ENCODE results near the gene C3orf20.

DNA sequence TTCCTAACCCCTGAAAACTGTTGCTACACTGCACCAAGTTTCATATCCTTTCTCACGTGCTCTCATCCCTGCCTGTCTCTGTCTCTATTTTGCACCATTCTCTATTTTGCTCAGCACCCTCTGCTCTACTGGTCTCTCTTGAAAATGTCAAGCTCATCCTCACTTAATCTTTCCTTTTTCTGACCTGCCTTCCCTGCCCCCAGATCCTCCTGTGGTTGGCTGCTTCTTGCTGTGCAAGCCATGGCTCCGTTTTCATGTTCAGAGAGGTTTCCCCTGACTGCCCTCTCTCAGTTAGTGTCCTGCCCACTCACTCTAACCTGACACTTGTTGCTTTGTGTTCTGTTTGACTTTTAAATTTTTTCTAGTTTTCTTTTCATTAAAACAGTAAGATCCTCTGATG, 17.4 kb upstream of the C3orf20 start:
- TF ChIP-seq, protein P1, sequence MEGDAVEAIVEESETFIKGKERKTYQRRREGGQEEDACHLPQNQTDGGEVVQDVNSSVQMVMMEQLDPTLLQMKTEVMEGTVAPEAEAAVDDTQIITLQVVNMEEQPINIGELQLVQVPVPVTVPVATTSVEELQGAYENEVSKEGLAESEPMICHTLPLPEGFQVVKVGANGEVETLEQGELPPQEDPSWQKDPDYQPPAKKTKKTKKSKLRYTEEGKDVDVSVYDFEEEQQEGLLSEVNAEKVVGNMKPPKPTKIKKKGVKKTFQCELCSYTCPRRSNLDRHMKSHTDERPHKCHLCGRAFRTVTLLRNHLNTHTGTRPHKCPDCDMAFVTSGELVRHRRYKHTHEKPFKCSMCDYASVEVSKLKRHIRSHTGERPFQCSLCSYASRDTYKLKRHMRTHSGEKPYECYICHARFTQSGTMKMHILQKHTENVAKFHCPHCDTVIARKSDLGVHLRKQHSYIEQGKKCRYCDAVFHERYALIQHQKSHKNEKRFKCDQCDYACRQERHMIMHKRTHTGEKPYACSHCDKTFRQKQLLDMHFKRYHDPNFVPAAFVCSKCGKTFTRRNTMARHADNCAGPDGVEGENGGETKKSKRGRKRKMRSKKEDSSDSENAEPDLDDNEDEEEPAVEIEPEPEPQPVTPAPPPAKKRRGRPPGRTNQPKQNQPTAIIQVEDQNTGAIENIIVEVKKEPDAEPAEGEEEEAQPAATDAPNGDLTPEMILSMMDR (IDR thresholded peaks at IDR 0.05) = no peak
- TF ChIP-seq POLR2A (IDR thresholded peaks at IDR 0.05) = no peak
- no peak for TF ChIP-seq POLR2AphosphoS5 (IDR thresholded peaks at IDR 0.05)
